K562 (cell line): ENCODE results near the gene AMMECR1. TPM values are rescaled to one million over a fixed set of nuclear protein-coding genes. Genes with fewer than 3 reads are reported as not detected.

Source experiments
- BRCA1 ChIP-seq, 2 experiments: fragments of 450-650 bp in 1 of 2; sonication (generic) in 1 of 2; formaldehyde crosslinking in 1 of 2; IDR thresholded peaks; 2 replicates each; pipeline versions ENCODE4 v1.5.0 to v1.6.1; 2017 to 2020; ENCODE audit warnings: mild to moderate bottlenecking in 1 of 2, missing genetic modification reagents in 1 of 2
- CTCF ChIP-seq, 3 experiments: IDR thresholded peaks in 2 of 3; conservative IDR thresholded peaks in 1 of 3; 2 replicates each; pipeline ENCODE4 v1.5.1; 2011 to 2012; ENCODE audit warnings: low read length in 3 of 3, mild to moderate bottlenecking in 3 of 3, control low read depth in 2 of 3, improper control_type of control experiment in 1 of 3, inconsistent platforms in 1 of 3, low read depth in 1 of 3, mixed read lengths in 1 of 3, moderate library complexity in 1 of 3; ENCODE audit not compliant: insufficient read depth in 2 of 3
- EWSR1 ChIP-seq: fragments of 450-650 bp; IDR thresholded peaks from 2 replicates; pipeline ENCODE4 v1.6.1; 2018; ENCODE audit warnings: borderline replicate concordance, mild to moderate bottlenecking, low read depth, moderate library complexity; ENCODE audit not compliant: partially characterized antibody
- FIP1L1 ChIP-seq: fragments of 200-400 bp; formaldehyde crosslinking; IDR thresholded peaks from 2 replicates; pipeline ENCODE4 v1.6.1; 2018; ENCODE audit warnings: mild to moderate bottlenecking, low read depth, low read length; ENCODE audit not compliant: poor library complexity, severe bottlenecking
- FOSL1 ChIP-seq: fragments of 200-800 bp; sonication (Bioruptor generic); conservative IDR thresholded peaks from 2 replicates; pipeline ENCODE4 v1.6.1; 2016; ENCODE audit warnings: missing genetic modification characterization, missing compliant biosample characterization
- GMEB1 ChIP-seq: fragments of 250-450 bp; sonication (Bioruptor Pico); IDR thresholded peaks from 2 replicates; pipeline ENCODE4 v1.4.0; 2020; ENCODE audit warnings: mild to moderate bottlenecking
- HNRNPUL1 ChIP-seq: fragments of 200-400 bp; formaldehyde crosslinking; IDR thresholded peaks from 2 replicates; pipeline ENCODE4 v1.6.1; 2017; ENCODE audit warnings: low read length
- HOXB6 ChIP-seq: fragments of 250-450 bp; sonication (Bioruptor Pico); IDR thresholded peaks from 2 replicates; pipeline ENCODE4 v1.5.1; 2022; ENCODE audit warnings: mild to moderate bottlenecking, borderline replicate concordance
- JUND ChIP-seq, 2 experiments: IDR thresholded peaks; 2 replicates in 1 of 2; 3 replicates in 1 of 2; pipeline ENCODE4 v1.6.1; 2011; ENCODE audit warnings: borderline replicate concordance in 2 of 2, low read depth in 2 of 2, low read length in 2 of 2, improper control_type of control experiment in 1 of 2, missing biosample characterization in 1 of 2, missing genetic modification characterization in 1 of 2, missing genetic modification reagents in 1 of 2
- MEIS2 ChIP-seq: fragments of 450-650 bp; IDR thresholded peaks from 2 replicates; pipeline ENCODE4 v1.6.1; 2014; ENCODE audit warnings: mild to moderate bottlenecking; ENCODE audit not compliant: partially characterized antibody
- MLX ChIP-seq, 2 experiments: fragments of 450-650 bp in 1 of 2; sonication (generic) in 1 of 2; formaldehyde crosslinking; conservative IDR thresholded peaks; 2 replicates each; pipeline versions ENCODE4 v1.4.0 to v1.8.1; 2020 to 2022; ENCODE audit warnings: mild to moderate bottlenecking in 1 of 2, missing genetic modification reagents in 1 of 2
- NFATC3 ChIP-seq: fragments of 450-650 bp; IDR thresholded peaks from 2 replicates; pipeline ENCODE4 v1.6.1; 2017; ENCODE audit warnings: mild to moderate bottlenecking
- NR2C1 ChIP-seq, 2 experiments: fragments of 450-650 bp; IDR thresholded peaks; 2 replicates each; pipeline ENCODE4 v1.6.1; 2017; ENCODE audit warnings: mild to moderate bottlenecking in 2 of 2, antibody characterized with exemption in 1 of 2, inconsistent platforms in 1 of 2, missing compliant biosample characterization in 1 of 2, missing genetic modification characterization in 1 of 2
- PYGO2 ChIP-seq: fragments of 450-650 bp; IDR thresholded peaks from 2 replicates; pipeline ENCODE4 v1.6.1; 2016; ENCODE audit warnings: mild to moderate bottlenecking, missing genetic modification characterization, moderate library complexity, missing compliant biosample characterization
- RFX7 ChIP-seq: fragments of 250-450 bp; sonication (Bioruptor Pico); IDR thresholded peaks from 2 replicates; pipeline ENCODE4 v1.5.1; 2021; ENCODE audit warnings: mild to moderate bottlenecking
- TAL1 ChIP-seq: fragments of 450-650 bp; IDR thresholded peaks from 2 replicates; pipeline ENCODE4 v1.6.1; 2016; ENCODE audit warnings: mild to moderate bottlenecking
- ZFX ChIP-seq: sonication (generic); formaldehyde crosslinking; IDR thresholded peaks from 2 replicates; pipeline ENCODE4 v1.8.0; 2022; ENCODE audit warnings: mild to moderate bottlenecking, missing genetic modification reagents, moderate library complexity
- ZKSCAN1 ChIP-seq: fragments of 150-350 bp; IDR thresholded peaks from 2 replicates; pipeline ENCODE4 v1.6.1; 2016; ENCODE audit warnings: low read depth, low read length
- ZNF512 ChIP-seq: IDR thresholded peaks from 2 replicates; pipeline ENCODE4 v1.6.1; 2016; ENCODE audit warnings: missing genetic modification characterization, missing compliant biosample characterization
- polyA plus RNA-seq, 8 experiments: library from polyadenylated mRNA; depleted of rRNA in 4 of 8; stranded (reverse) in 5 of 8; unstranded in 3 of 8; fragments of >200 nt; fragmentation: Nextera tagmentation in 2 of 8; fragmentation: Illumina TruSeq in 1 of 8; extraction: Ambion mirVana in 2 of 8; extraction: Trizol in 1 of 8; gene quantifications; 2 replicates each; pipeline versions ENCODE4 v1.2.1 to v1.2.3, GENCODE V29; 2011 to 2014; ENCODE audit warnings: inconsistent platforms in 1 of 8, missing spikeins in 1 of 8
- total RNA-seq, 7 experiments: library from RNA; depleted of rRNA in 6 of 7; stranded (reverse); fragments of >200 nt in 6 of 7; fragmentation: Illumina TruSeq in 2 of 7; extraction: Trizol in 2 of 7; gene quantifications; 2 replicates each; pipeline versions ENCODE4 v1.2.1 to v1.2.3, GENCODE V29; 2011 to 2021; ENCODE audit warnings: low replicate concordance in 1 of 7
- TF ChIP-seq, protein P1 (sequence below): sonication (generic); formaldehyde crosslinking; IDR thresholded peaks from 2 replicates; pipeline ENCODE4 v1.8.0; 2022; ENCODE audit warnings: mild to moderate bottlenecking, missing genetic modification reagents

The AMMECR1 gene
- total and polyA plus RNA-seq, 9 of the 15 experiments (the other 6 are each of a cell fraction or from before 2014, with no cell fraction given): 13.9 to 36.7 (median 23.6) TPM

GRCh38 chrX:110265661-110266060, 52.2 kb downstream of the AMMECR1 start (continued):
- TF ChIP-seq JUND (IDR thresholded peaks at IDR 0.05; ENCODE audit: borderline replicate concordance, low read depth, low read length) (peak; percentile 68), JUND (tag; IDR thresholded peaks at IDR 0.05; ENCODE audit: borderline replicate concordance, low read depth, low read length) (peak; percentile 51; the same call in 1 of the 3 replicates), HOXB6 (no peak), MLX (CRISPR knock-in tag; conservative IDR thresholded peaks at IDR 0.05) (no peak), PYGO2 (tag) (no peak), CTCF (IDR thresholded peaks at IDR 0.05 in 2 of 3, conservative IDR thresholded peaks at IDR 0.05 in 1 of 3; ENCODE audit: insufficient read depth in 2 of 3, low read depth in 1 of 3, low read length in 3 of 3) (no peak), GMEB1 (CRISPR knock-in tag) (no peak), NR2C1 (IDR thresholded peaks at IDR 0.05) (no peak), NR2C1 (tag; IDR thresholded peaks at IDR 0.05) (no peak), FOSL1 (tag) (peak; percentile 70), ZNF512 (tag) (no peak), BRCA1 (IDR thresholded peaks at IDR 0.05) (no peak), BRCA1 (CRISPR knock-in tag; IDR thresholded peaks at IDR 0.05) (no peak), NFATC3 (no peak), TAL1 (no peak), MEIS2 (peak; percentile 31), HNRNPUL1 (no peak), ZFX (CRISPR knock-in tag) (no peak), RFX7 (CRISPR knock-in tag) (no peak), ZKSCAN1 (no peak), EWSR1 (no peak), FIP1L1 (no peak)
- TF ChIP-seq, protein P1, sequence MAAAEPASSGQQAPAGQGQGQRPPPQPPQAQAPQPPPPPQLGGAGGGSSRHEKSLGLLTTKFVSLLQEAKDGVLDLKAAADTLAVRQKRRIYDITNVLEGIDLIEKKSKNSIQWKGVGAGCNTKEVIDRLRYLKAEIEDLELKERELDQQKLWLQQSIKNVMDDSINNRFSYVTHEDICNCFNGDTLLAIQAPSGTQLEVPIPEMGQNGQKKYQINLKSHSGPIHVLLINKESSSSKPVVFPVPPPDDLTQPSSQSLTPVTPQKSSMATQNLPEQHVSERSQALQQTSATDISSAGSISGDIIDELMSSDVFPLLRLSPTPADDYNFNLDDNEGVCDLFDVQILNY (CRISPR knock-in tag): no peak
